T-helper 1 cell treated with Interleukin-12 subunit alpha and Interleukin-12 subunit beta and Interleukin-4 antibody, amounts not matched to agents 30 ng/mL and 1 ng/mL, for 36 hours (primary cell): Measurements from ENCODE around the gene PTPRM. TPM values are rescaled to one million over a fixed set of nuclear protein-coding genes. Genes with fewer than 3 reads are reported as not detected.

Experiments used
- intact Hi-C: fragments of 100-400 bp; cut with micrococcal nuclease; formaldehyde crosslinking; loops from one replicate; pipeline ENCODE4 v1.15.1; 2024
- total RNA-seq: library from RNA; stranded (reverse); gene quantifications from 2 replicates; pipeline ENCODE4 v1.2.3, GENCODE V29; 2022

The PTPRM gene
- total RNA-seq = 8.2 and 12.1 TPM in 2 replicates

- intact Hi-C loops = no loop called here
Observed at GRCh38 chr18:7566567-7567473, at the start of gene PTPRM. PTPRM (plus strand) TSS chr18:7567316; CDS start chr18:7567819, 503 bp downstream.

- intact Hi-C loops = no loop called here
Observed at GRCh38 chr18:7517852-7518251, 49.3 kb upstream of the PTPRM start.

- intact Hi-C loops = no loop called here
Observed at GRCh38 chr18:7520200-7520785, 46.8 kb upstream of the PTPRM start.

- intact Hi-C loops = no loop called here
Observed at GRCh38 chr18:7521226-7521856, 45.8 kb upstream of the PTPRM start.

GRCh38 chr18:7523772-7524171 is 43.3 kb upstream of the PTPRM start:
- intact Hi-C loops = no loop called here

- intact Hi-C loops = no loop called here
Observed at GRCh38 chr18:7524786-7525185, 42.3 kb upstream of the PTPRM start.

- intact Hi-C loops = no loop called here
Observed at GRCh38 chr18:7532942-7533341, 34.2 kb upstream of the PTPRM start.

- intact Hi-C loops = no loop called here
Observed at GRCh38 chr18:7535436-7536205, 31.5 kb upstream of the PTPRM start.

- intact Hi-C loops = no loop called here
Observed at GRCh38 chr18:7537145-7537544, 30.0 kb upstream of the PTPRM start.

- intact Hi-C loops = no loop called here
Observed at GRCh38 chr18:7541835-7542234, 25.3 kb upstream of the PTPRM start.

GRCh38 chr18:7544686-7545085 is 22.4 kb upstream of the PTPRM start:
- intact Hi-C loops = no loop called here

- intact Hi-C loops = no loop called here
Observed at GRCh38 chr18:7545734-7546133, 21.4 kb upstream of the PTPRM start.

- intact Hi-C loops = no loop called here
Observed at GRCh38 chr18:7548221-7548620, 18.9 kb upstream of the PTPRM start.

GRCh38 chr18:7548721-7549120 is 18.4 kb upstream of the PTPRM start:
- intact Hi-C loops = no loop called here

- intact Hi-C loops = no loop called here
Observed at GRCh38 chr18:7557973-7558372, 9.1 kb upstream of the PTPRM start.

GRCh38 chr18:7558769-7559168 is 8.3 kb upstream of the PTPRM start:
- intact Hi-C loops = no loop called here

- intact Hi-C loops = no loop called here
Observed at GRCh38 chr18:7559709-7560319, 7.3 kb upstream of the PTPRM start.

GRCh38 chr18:7561909-7562460 is 5.1 kb upstream of the PTPRM start:
- intact Hi-C loops = no loop called here

GRCh38 chr18:7562491-7562890 is 4.6 kb upstream of the PTPRM start:
- intact Hi-C loops = no loop called here

- intact Hi-C loops = loop anchor here (2.0 kb wide), 1 partner anchor 19 kb away; no protein-coding TSS in a partner anchor
Observed at GRCh38 chr18:7565677-7566076, 1.4 kb upstream of the PTPRM start.

GRCh38 chr18:7566244-7566566 is 911 bp upstream of the PTPRM start:
- intact Hi-C loops = no loop called here
